ENCODE measurements around the gene ANKRD6. TPM values are rescaled to one million over a fixed set of nuclear protein-coding genes. Genes with fewer than 3 reads are reported as not detected.
"Not testable (repeated sequence)": the region's sequence is repeated elsewhere in the genome, so short reads cannot be mapped to it uniquely, and the experiment has no call there.

ANKRD6 gene
- total RNA-seq, 2 donors from 2014 or later, result 3.8 to 7.9 TPM

GRCh38 chr6:89623749-89624148 is 190.8 kb downstream of the ANKRD6 start:
- peaks cover 6% of the 10 kb centered on the region for H3K36me3 Mint-ChIP-seq (ENCODE audit: low read depth)
- H3K9me3 ChIP-seq (ENCODE audit: control insufficient read depth, low read length, poor library complexity, severe bottlenecking), result no peaks in the 10 kb centered on the region
- H3K27me3 Mint-ChIP-seq, result no peaks in the 10 kb centered on the region
- DNase-seq (no peak), ATAC-seq (no peak)
- no peak overlapping the region for H3K27ac Mint-ChIP-seq
- no peak overlapping the region for H3K4me3 Mint-ChIP-seq
- H3K4me1 Mint-ChIP-seq, result peaks cover 2% of the 10 kb centered on the region

DNA sequence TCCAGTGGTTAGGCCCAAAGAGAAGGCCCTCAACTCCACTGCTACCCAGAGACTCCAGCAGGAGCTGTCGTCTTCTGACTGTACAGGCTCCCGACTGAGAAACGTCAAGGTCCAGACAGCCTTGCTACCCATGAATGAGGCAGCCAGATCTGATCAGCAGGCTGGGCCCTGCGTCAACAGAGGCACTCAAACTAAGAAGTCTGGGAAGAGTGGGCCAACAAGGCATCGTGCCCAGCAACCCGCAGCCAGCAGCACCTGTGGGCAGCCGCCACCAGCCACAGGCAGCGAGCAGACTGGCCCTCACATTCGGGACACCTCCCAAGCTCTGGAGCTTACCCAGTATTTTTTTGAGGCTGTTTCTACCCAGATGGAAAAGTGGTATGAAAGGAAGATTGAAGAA is 197.5 kb downstream of the ANKRD6 start:
- Mint-ChIP-seq H3K27ac (no peak overlapping the region), H3K27me3 (no peaks in the 10 kb centered on the region), H3K36me3 (ENCODE audit: low read depth) (peaks cover 11% of the 10 kb centered on the region), H3K4me3 (no peak overlapping the region), H3K4me1 (peaks cover 8% of the 10 kb centered on the region)
- no peaks in the 10 kb centered on the region for H3K9me3 ChIP-seq (ENCODE audit: control insufficient read depth, low read length, poor library complexity, severe bottlenecking)
- no peak for DNase-seq
- no peak for ATAC-seq

GRCh38 chr6:89636412-89636811 is 203.5 kb downstream of the ANKRD6 start:
- not testable (repeated sequence) for ATAC-seq; H3K4me3 Mint-ChIP-seq; H3K9me3 ChIP-seq (ENCODE audit: control insufficient read depth, low read length, poor library complexity, severe bottlenecking); DNase-seq; H3K27me3 Mint-ChIP-seq; H3K36me3 Mint-ChIP-seq (ENCODE audit: low read depth)
- Mint-ChIP-seq H3K4me1 (peaks cover 23% of the 10 kb centered on the region), H3K27ac (peak overlapping the region; percentile 65)

DNA sequence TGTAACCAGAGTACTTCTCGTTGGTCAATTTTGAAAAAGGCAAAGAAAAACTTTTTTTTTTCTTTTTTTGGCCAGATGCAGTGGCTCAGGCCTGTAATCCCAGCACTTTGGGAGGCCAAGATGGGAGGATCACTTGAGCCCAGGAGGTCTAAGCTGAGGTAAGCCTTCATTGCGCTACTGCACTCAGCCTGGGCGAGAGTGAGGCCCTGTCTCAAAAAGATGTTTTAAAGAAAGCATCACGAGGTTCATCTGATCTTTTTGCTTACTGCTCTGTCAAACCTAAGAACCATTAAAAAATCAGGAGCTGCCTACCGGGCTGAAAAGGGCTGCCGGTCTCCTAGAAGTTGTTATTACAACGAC is 205.0 kb downstream of the ANKRD6 start:
- Mint-ChIP-seq H3K4me1 (peaks cover 23% of the 10 kb centered on the region), H3K4me3 (peak overlapping the region; percentile 98), H3K27me3 (no peaks in the 10 kb centered on the region), H3K36me3 (ENCODE audit: low read depth) (peaks cover 8% of the 10 kb centered on the region), H3K27ac (peak overlapping the region; percentile 100)
- H3K9me3 ChIP-seq (ENCODE audit: control insufficient read depth, low read length, poor library complexity, severe bottlenecking), result no peaks in the 10 kb centered on the region
- ATAC-seq (peak; percentile 2), DNase-seq (no peak)

GRCh38 chr6:89638320-89639195 is 205.6 kb downstream of the ANKRD6 start, which contains the start of gene LYRM2:
Gene LYRM2, minus strand, starts transcription at chr6:89638747. Its CDS starts 31 bp downstream, at chr6:89638716.
- ATAC-seq (peak; percentile 95), DNase-seq (peak; percentile 80 to 84 (median 82))
- peaks cover 8% of the 10 kb centered on the region for H3K36me3 Mint-ChIP-seq (ENCODE audit: low read depth)
- H3K4me1 Mint-ChIP-seq, result peaks cover 23% of the 10 kb centered on the region
- H3K4me3 Mint-ChIP-seq, result peak within 1 kb of the TSS; percentile 98
- no peaks in the 10 kb centered on the region for H3K27me3 Mint-ChIP-seq
- H3K9me3 ChIP-seq (ENCODE audit: control insufficient read depth, low read length, poor library complexity, severe bottlenecking), result no peaks in the 10 kb centered on the region
- peak within 1 kb of the TSS; percentile 100 for H3K27ac Mint-ChIP-seq

GRCh38 chr6:89640804-89641203 is 207.9 kb downstream of the ANKRD6 start:
- no peaks in the 10 kb centered on the region for H3K27me3 Mint-ChIP-seq
- H3K4me1 Mint-ChIP-seq, result peaks cover 19% of the 10 kb centered on the region
- no peak overlapping the region for H3K27ac Mint-ChIP-seq
- DNase-seq (no peak), ATAC-seq (no peak)
- H3K9me3 ChIP-seq (ENCODE audit: control insufficient read depth, low read length, poor library complexity, severe bottlenecking), result no peaks in the 10 kb centered on the region
- H3K4me3 Mint-ChIP-seq, result no peak overlapping the region
- H3K36me3 Mint-ChIP-seq (ENCODE audit: low read depth), result peaks cover 8% of the 10 kb centered on the region

GRCh38 chr6:89641581-89641980 is 208.6 kb downstream of the ANKRD6 start:
- not testable (repeated sequence) for H3K4me3 Mint-ChIP-seq; H3K36me3 Mint-ChIP-seq (ENCODE audit: low read depth); H3K27me3 Mint-ChIP-seq; H3K27ac Mint-ChIP-seq; DNase-seq; H3K9me3 ChIP-seq (ENCODE audit: control insufficient read depth, low read length, poor library complexity, severe bottlenecking); ATAC-seq
- peaks cover 18% of the 10 kb centered on the region for H3K4me1 Mint-ChIP-seq

DNA sequence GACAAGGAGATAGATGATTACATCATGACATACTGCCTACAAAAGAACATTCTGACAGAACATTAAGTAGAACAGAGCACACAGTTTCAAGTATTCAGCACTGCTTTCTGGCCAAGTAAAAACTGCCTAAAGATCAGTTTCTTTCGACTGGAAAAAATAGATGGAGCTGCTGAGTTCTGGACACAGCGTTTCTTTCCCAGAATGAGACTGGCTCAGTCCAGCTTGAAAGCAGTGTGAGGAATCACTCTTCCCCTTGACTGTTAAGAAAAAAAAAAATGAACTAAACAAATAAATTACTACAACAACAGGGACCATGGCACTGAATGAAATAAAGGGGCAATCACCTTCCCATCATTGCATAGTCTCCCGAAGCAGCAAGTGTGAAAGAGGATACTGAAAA is 210.0 kb downstream of the ANKRD6 start:
- H3K36me3 Mint-ChIP-seq (ENCODE audit: low read depth), result peaks cover 7% of the 10 kb centered on the region
- no peak for DNase-seq
- H3K4me3 Mint-ChIP-seq, result no peak overlapping the region
- ATAC-seq, result no peak
- H3K27me3 Mint-ChIP-seq, result no peaks in the 10 kb centered on the region
- H3K27ac Mint-ChIP-seq, result no peak overlapping the region
- peaks cover 16% of the 10 kb centered on the region for H3K4me1 Mint-ChIP-seq
- H3K9me3 ChIP-seq (ENCODE audit: control insufficient read depth, low read length, poor library complexity, severe bottlenecking), result no peaks in the 10 kb centered on the region

GRCh38 chr6:89643406-89643805 is 210.5 kb downstream of the ANKRD6 start:
- H3K27me3 Mint-ChIP-seq, result no peaks in the 10 kb centered on the region
- H3K36me3 Mint-ChIP-seq (ENCODE audit: low read depth), result peaks cover 4% of the 10 kb centered on the region
- no peak overlapping the region for H3K27ac Mint-ChIP-seq

GRCh38 chr6:89644864-89645263 is 211.9 kb downstream of the ANKRD6 start:
- Mint-ChIP-seq H3K36me3 (ENCODE audit: low read depth) (peaks cover 2% of the 10 kb centered on the region), H3K27me3 (no peaks in the 10 kb centered on the region), H3K27ac (peak overlapping the region; percentile 19), H3K4me1 (no peaks in the 10 kb centered on the region), H3K4me3 (no peak overlapping the region)
- H3K9me3 ChIP-seq (ENCODE audit: control insufficient read depth, low read length, poor library complexity, severe bottlenecking), result no peaks in the 10 kb centered on the region
- DNase-seq (no peak), ATAC-seq (no peak)

More at GRCh38 chr6:89643406-89643805, 210.5 kb downstream of the ANKRD6 start:
- no peak overlapping the region for H3K4me3 Mint-ChIP-seq
- H3K4me1 Mint-ChIP-seq, result peaks cover 12% of the 10 kb centered on the region
- ATAC-seq (no peak), DNase-seq (no peak)
- no peaks in the 10 kb centered on the region for H3K9me3 ChIP-seq (ENCODE audit: control insufficient read depth, low read length, poor library complexity, severe bottlenecking)

DNA sequence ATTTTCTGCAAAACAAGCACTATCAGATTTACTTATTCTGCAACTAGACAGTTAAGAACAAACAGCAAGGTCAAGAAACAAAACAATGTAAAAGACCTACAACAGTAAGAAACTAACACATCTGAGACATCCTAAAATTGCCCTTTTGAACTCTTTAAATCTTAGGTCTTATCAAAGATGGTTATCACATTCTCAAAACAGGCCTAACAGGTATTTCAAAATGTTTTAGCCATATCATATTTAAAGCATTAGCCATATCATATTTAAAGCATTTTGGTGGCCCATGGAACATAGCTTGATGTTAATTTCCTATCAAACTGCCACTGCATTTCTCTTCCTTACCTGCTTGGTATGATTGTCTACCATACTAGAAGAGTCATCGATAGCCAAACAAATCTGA is 216.7 kb downstream of the ANKRD6 start:
- H3K4me1 Mint-ChIP-seq, result no peaks in the 10 kb centered on the region
- DNase-seq (no peak), ATAC-seq (no peak)
- H3K9me3 ChIP-seq (ENCODE audit: control insufficient read depth, low read length, poor library complexity, severe bottlenecking), result no peaks in the 10 kb centered on the region
- peaks cover 2% of the 10 kb centered on the region for H3K36me3 Mint-ChIP-seq (ENCODE audit: low read depth)
- H3K27me3 Mint-ChIP-seq, result no peaks in the 10 kb centered on the region
- no peak overlapping the region for H3K27ac Mint-ChIP-seq
- no peak overlapping the region for H3K4me3 Mint-ChIP-seq

DNA sequence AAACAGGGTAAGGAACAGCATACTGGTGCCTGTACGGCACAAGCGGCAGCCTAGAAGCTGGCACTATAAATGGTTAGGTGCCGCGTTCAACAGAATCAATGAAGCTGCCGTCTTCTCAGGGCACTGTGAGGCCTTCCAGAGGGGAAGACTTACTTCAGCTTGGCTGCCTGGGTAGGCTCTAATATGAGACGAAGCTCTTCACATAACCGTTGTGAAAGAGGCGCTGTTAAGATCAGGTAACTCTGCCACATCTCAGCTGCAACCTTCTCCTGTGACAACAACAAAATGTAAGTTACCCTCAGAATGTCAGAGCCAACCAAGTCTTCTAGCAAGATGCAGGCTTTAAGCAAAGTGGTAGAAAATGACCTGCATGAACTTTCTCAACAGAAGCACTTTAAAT is 217.6 kb downstream of the ANKRD6 start:
- Mint-ChIP-seq H3K4me1 (no peaks in the 10 kb centered on the region), H3K27ac (no peak overlapping the region), H3K36me3 (ENCODE audit: low read depth) (peaks cover 2% of the 10 kb centered on the region), H3K4me3 (no peak overlapping the region), H3K27me3 (no peaks in the 10 kb centered on the region)
- no peak for ATAC-seq
- no peak for DNase-seq
- H3K9me3 ChIP-seq (ENCODE audit: control insufficient read depth, low read length, poor library complexity, severe bottlenecking), result no peaks in the 10 kb centered on the region

- no peaks in the 10 kb centered on the region for H3K4me1 Mint-ChIP-seq
- H3K27me3 Mint-ChIP-seq, result no peaks in the 10 kb centered on the region
- peak overlapping the region; percentile 47 for H3K27ac Mint-ChIP-seq
- no peak overlapping the region for H3K4me3 Mint-ChIP-seq
- ATAC-seq (no peak), DNase-seq (no peak)
- peaks cover 5% of the 10 kb centered on the region for H3K36me3 Mint-ChIP-seq (ENCODE audit: low read depth)
- H3K9me3 ChIP-seq (ENCODE audit: control insufficient read depth, low read length, poor library complexity, severe bottlenecking), result no peaks in the 10 kb centered on the region
Measured at GRCh38 chr6:89655122-89655521, 222.2 kb downstream of the ANKRD6 start.

Data from T-helper 17 cell (primary cell).